Measurements from ENCODE around the gene AFF3.

AFF3 gene

DNA sequence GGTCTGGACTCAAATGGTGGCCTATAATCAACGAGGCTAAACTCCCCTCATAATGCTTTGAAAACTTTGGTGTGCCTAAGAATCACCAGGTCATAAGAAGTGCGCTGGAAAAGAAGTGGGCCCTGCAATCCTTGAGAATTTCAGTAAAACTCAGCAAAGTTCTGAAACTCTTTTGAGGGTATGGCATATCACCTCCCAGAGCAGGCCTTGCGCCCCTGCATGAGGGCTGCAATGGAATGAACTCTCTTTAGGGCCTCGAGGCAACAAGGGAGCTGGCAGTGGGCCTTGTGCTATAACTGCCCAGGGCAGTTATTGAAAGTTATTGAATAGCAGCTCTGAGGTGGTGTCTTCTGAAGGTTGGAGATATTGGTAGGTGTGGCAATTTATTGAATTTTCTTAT is 34.5 kb upstream of the AFF3 start:
- Histone ChIP-seq H3K27ac (ENCODE audit: low read depth, low read length) (no peak overlapping the region), H3K9ac (ENCODE audit: low read length) (no peak overlapping the region), H3K79me1 (ENCODE audit: low read length) (no peaks in the 10 kb centered on the region), H4K12ac (ENCODE audit: low read depth, low read length) (no peak overlapping the region), H2AFZ (ENCODE audit: insufficient read depth, low read length, poor library complexity) (no peak overlapping the region), H4K8ac (ENCODE audit: low read depth, low read length) (no peak overlapping the region), H3K23ac (ENCODE audit: low read length) (no peak overlapping the region), H3K9me3 (ENCODE audit: insufficient read depth, low read depth, low read length) (no peaks in the 10 kb centered on the region), H3K4me2 (ENCODE audit: low read length) (no peak overlapping the region), H3K4ac (ENCODE audit: low read depth, low read length) (no peak overlapping the region), H2BK5ac (ENCODE audit: low read depth, low read length, poor library complexity) (no peak overlapping the region), H4K91ac (ENCODE audit: low read depth, low read length) (no peak overlapping the region), H2AK5ac (ENCODE audit: low read length) (no peak overlapping the region), H3K18ac (ENCODE audit: low read length) (no peak overlapping the region), H3K79me2 (ENCODE audit: control insufficient read depth, insufficient read depth, low read length, poor library complexity) (no peaks in the 10 kb centered on the region), H3K4me3 (ENCODE audit: low read depth, low read length) (no peak overlapping the region), H3K14ac (ENCODE audit: low read length) (no peak overlapping the region), H3K4me1 (ENCODE audit: control insufficient read depth in 1 of 2, insufficient read depth in 2 of 2, low read length in 2 of 2) (peaks cover 0 to 3% of the 10 kb centered on the region in 2 experiments), H2BK120ac (ENCODE audit: insufficient read depth, low read length, poor library complexity) (no peak overlapping the region), H3K36me3 (ENCODE audit: control insufficient read depth in 1 of 2, insufficient read depth in 2 of 2, low read length in 2 of 2) (no peaks in the 10 kb centered on the region), H2BK12ac (ENCODE audit: low read length) (no peak overlapping the region), H3K27me3 (ENCODE audit: insufficient read depth, low read length) (no peaks in the 10 kb centered on the region)
- DNase-seq = no peak
- WGBS (ENCODE audit: extremely low coverage, insufficient coverage, insufficient read length) = no CpG with 5 or more reads among the region's 4 CpGs

DNA sequence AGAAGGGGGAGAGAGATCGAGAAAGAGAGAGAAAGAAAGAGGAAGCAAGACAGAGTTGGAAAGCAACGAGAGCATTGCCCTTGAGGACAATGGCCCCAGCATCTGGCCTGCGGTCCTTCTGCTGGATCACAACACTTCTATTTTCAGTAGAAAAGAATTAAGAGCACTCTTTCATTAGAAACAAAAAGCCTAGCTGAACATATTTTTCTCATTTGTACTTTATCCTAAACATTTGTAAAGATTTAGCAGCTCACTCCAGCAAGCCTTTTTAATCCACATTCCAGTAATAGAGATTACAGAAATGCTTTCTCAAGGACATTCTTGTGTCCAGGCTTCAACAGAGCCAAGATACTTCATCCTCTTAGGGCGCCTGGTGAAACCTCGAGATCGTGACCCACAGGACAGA is 31.6 kb upstream of the AFF3 start:
- H2BK12ac ChIP-seq (ENCODE audit: low read length) = no peak overlapping the region
- no CpG with 5 or more reads among the region's 6 CpGs for WGBS (ENCODE audit: extremely low coverage, insufficient coverage, insufficient read length)
- no peak overlapping the region for H3K18ac ChIP-seq (ENCODE audit: low read length)
- H2BK5ac ChIP-seq (ENCODE audit: low read depth, low read length, poor library complexity) = no peak overlapping the region
- H3K4me2 ChIP-seq (ENCODE audit: low read length) = no peak overlapping the region
- no peak overlapping the region for H4K12ac ChIP-seq (ENCODE audit: low read depth, low read length)
- no peak for DNase-seq
- H2AFZ ChIP-seq (ENCODE audit: insufficient read depth, low read length, poor library complexity) = no peak overlapping the region
- no peak overlapping the region for H2AK5ac ChIP-seq (ENCODE audit: low read length)
- H3K36me3 ChIP-seq (ENCODE audit: control insufficient read depth in 1 of 2, insufficient read depth in 2 of 2, low read length in 2 of 2) = no peaks in the 10 kb centered on the region
- no peaks in the 10 kb centered on the region for H3K9me3 ChIP-seq (ENCODE audit: insufficient read depth, low read depth, low read length)
- H4K8ac ChIP-seq (ENCODE audit: low read depth, low read length) = no peak overlapping the region
- H4K91ac ChIP-seq (ENCODE audit: low read depth, low read length) = no peak overlapping the region
- H3K27ac ChIP-seq (ENCODE audit: low read depth, low read length) = no peak overlapping the region
- no peaks in the 10 kb centered on the region for H3K79me2 ChIP-seq (ENCODE audit: control insufficient read depth, insufficient read depth, low read length, poor library complexity)
- no peak overlapping the region for H3K4ac ChIP-seq (ENCODE audit: low read depth, low read length)
- no peak overlapping the region for H3K14ac ChIP-seq (ENCODE audit: low read length)
- H3K27me3 ChIP-seq (ENCODE audit: insufficient read depth, low read length) = no peaks in the 10 kb centered on the region
- no peak overlapping the region for H3K4me3 ChIP-seq (ENCODE audit: low read depth, low read length)
- peaks cover 0 to 3% of the 10 kb centered on the region in 2 experiments for H3K4me1 ChIP-seq (ENCODE audit: control insufficient read depth in 1 of 2, insufficient read depth in 2 of 2, low read length in 2 of 2)
- H3K9ac ChIP-seq (ENCODE audit: low read length) = no peak overlapping the region
- no peak overlapping the region for H3K23ac ChIP-seq (ENCODE audit: low read length)
- no peak overlapping the region for H2BK120ac ChIP-seq (ENCODE audit: insufficient read depth, low read length, poor library complexity)
- no peaks in the 10 kb centered on the region for H3K79me1 ChIP-seq (ENCODE audit: low read length)

DNA sequence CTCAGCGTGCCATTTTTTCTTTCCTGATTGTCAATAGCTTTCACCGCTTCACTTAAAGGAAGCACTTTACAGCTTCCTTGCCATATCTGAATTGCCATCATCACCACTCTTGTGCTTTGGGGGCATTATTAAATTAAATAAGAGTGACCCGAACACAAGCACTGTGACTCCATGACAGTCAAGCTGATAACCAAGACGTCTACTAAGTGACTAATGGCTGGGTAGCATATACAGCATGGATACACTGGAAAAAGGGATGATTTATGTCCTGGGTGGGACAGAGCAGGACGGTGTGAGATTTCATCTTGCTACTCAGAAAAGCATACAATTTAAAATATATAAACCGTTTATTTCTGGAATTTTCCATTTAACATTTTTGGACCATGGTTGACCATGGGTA is 24.3 kb upstream of the AFF3 start:
- Histone ChIP-seq H3K27ac (ENCODE audit: low read depth, low read length) (no peak overlapping the region), H4K91ac (ENCODE audit: low read depth, low read length) (no peak overlapping the region), H3K27me3 (ENCODE audit: insufficient read depth, low read length) (no peaks in the 10 kb centered on the region), H4K8ac (ENCODE audit: low read depth, low read length) (no peak overlapping the region), H3K4me2 (ENCODE audit: low read length) (no peak overlapping the region), H3K4ac (ENCODE audit: low read depth, low read length) (no peak overlapping the region), H3K23ac (ENCODE audit: low read length) (no peak overlapping the region), H2BK5ac (ENCODE audit: low read depth, low read length, poor library complexity) (no peak overlapping the region), H2AFZ (ENCODE audit: insufficient read depth, low read length, poor library complexity) (no peak overlapping the region), H3K14ac (ENCODE audit: low read length) (no peak overlapping the region), H3K79me1 (ENCODE audit: low read length) (no peaks in the 10 kb centered on the region), H3K36me3 (ENCODE audit: control insufficient read depth in 1 of 2, insufficient read depth in 2 of 2, low read length in 2 of 2) (no peaks in the 10 kb centered on the region), H3K79me2 (ENCODE audit: control insufficient read depth, insufficient read depth, low read length, poor library complexity) (no peaks in the 10 kb centered on the region), H3K4me3 (ENCODE audit: low read depth, low read length) (no peak overlapping the region), H2AK5ac (ENCODE audit: low read length) (no peak overlapping the region), H4K12ac (ENCODE audit: low read depth, low read length) (no peak overlapping the region), H3K4me1 (ENCODE audit: control insufficient read depth in 1 of 2, insufficient read depth in 2 of 2, low read length in 2 of 2) (no peaks in the 10 kb centered on the region), H2BK120ac (ENCODE audit: insufficient read depth, low read length, poor library complexity) (no peak overlapping the region), H3K18ac (ENCODE audit: low read length) (no peak overlapping the region), H3K9ac (ENCODE audit: low read length) (no peak overlapping the region), H2BK12ac (ENCODE audit: low read length) (no peak overlapping the region), H3K9me3 (ENCODE audit: insufficient read depth, low read depth, low read length) (no peaks in the 10 kb centered on the region)
- WGBS (ENCODE audit: extremely low coverage, insufficient coverage, insufficient read length) = no CpG with 5 or more reads among the region's 6 CpGs
- no peak for DNase-seq

DNA sequence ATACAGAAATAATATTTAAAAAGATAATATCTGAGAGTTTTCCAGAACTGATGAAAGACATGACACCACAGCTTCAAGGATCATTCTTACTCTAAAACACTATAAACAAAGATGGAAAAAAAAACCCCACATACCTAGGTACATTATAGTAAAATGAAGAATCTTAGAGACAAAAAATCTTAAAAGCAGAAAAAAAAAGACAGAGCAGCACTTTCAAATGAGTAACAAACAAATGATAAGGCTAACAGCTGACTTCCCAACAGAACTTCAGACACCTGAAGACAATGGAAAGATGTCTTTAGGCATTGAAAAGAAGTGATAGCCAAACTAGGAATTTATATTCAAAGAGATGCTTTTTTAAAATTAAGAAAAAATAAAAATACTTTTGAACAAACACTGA is 21.2 kb upstream of the AFF3 start:
- Histone ChIP-seq H3K9me3 (ENCODE audit: insufficient read depth, low read depth, low read length) (no peaks in the 10 kb centered on the region), H3K36me3 (ENCODE audit: control insufficient read depth in 1 of 2, insufficient read depth in 2 of 2, low read length in 2 of 2) (no peaks in the 10 kb centered on the region), H3K9ac (ENCODE audit: low read length) (no peak overlapping the region), H3K4ac (ENCODE audit: low read depth, low read length) (no peak overlapping the region), H3K27ac (ENCODE audit: low read depth, low read length) (no peak overlapping the region), H3K4me1 (ENCODE audit: control insufficient read depth in 1 of 2, insufficient read depth in 2 of 2, low read length in 2 of 2) (no peaks in the 10 kb centered on the region), H3K4me2 (ENCODE audit: low read length) (no peak overlapping the region), H4K91ac (ENCODE audit: low read depth, low read length) (no peak overlapping the region), H3K27me3 (ENCODE audit: insufficient read depth, low read length) (no peaks in the 10 kb centered on the region), H3K18ac (ENCODE audit: low read length) (no peak overlapping the region), H2AK5ac (ENCODE audit: low read length) (no peak overlapping the region), H3K23ac (ENCODE audit: low read length) (no peak overlapping the region), H2BK120ac (ENCODE audit: insufficient read depth, low read length, poor library complexity) (no peak overlapping the region), H3K79me2 (ENCODE audit: control insufficient read depth, insufficient read depth, low read length, poor library complexity) (no peaks in the 10 kb centered on the region), H3K4me3 (ENCODE audit: low read depth, low read length) (no peak overlapping the region), H2BK5ac (ENCODE audit: low read depth, low read length, poor library complexity) (no peak overlapping the region), H3K79me1 (ENCODE audit: low read length) (no peaks in the 10 kb centered on the region), H2BK12ac (ENCODE audit: low read length) (no peak overlapping the region), H4K8ac (ENCODE audit: low read depth, low read length) (no peak overlapping the region), H4K12ac (ENCODE audit: low read depth, low read length) (no peak overlapping the region), H3K14ac (ENCODE audit: low read length) (no peak overlapping the region), H2AFZ (ENCODE audit: insufficient read depth, low read length, poor library complexity) (no peak overlapping the region)
- no peak for DNase-seq
